ENCODE data around the gene ICAM1.

ICAM1 gene

GRCh38 chr19:10328558-10329429, 57.9 kb downstream of the ICAM1 start:
- DNase-seq, result no peak

- no peak for DNase-seq
Measured at GRCh38 chr19:10329555-10329954, 58.6 kb downstream of the ICAM1 start.

GRCh38 chr19:10332158-10332964, 61.4 kb downstream of the ICAM1 start:
- DNase-seq, result no peak

DNA sequence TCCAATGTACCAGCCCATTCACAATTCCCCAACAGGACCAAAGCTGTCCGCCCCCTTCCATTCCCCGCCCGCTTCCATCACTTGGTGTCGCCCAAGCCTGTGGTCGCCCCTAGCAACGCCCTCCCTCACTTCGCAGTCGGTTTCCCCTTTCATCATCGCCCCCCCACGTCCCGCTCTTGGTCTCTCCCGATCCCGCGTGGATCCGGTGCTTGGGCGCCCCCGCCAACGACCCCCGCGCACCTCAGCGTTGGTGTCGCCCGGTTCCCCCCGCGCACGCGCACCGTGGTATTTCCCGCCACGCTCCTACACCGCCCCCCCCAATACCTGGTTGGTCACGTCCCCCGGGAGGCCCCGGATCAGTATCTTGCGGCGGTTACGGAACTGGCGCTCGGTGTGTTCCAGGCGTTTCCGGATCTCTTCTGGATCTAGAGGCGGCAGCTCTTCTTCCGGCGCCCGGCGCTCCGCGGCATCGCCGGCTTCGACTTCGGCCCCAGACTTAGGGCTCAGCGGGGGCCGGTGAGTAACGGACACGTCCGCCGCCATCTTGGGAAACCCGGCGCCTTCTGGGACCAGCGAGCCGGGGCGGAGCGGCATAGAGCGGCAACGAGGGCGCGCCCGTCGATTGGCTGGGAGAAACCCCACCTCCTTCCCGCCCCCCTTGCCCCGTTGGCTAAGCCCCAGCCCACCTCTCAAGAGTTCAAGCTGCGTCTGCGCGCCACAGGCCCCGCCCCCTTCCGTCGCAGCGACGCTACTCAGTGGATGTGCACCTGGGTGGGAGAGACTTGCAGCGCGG, 62.2 kb downstream of the ICAM1 start, which contains the start of gene RAVER1:
Gene RAVER1 (minus strand): TSS at position 565 of the 793 bp plus-strand sequence. CDS start 22 bp downstream, at position 543.
- DNase-seq, result peak; percentile 97

- no peak for DNase-seq
Measured at GRCh38 chr19:10333758-10334587, 63.1 kb downstream of the ICAM1 start.

- DNase-seq, result peak; percentile 70
Measured at GRCh38 chr19:10334588-10335351, 63.9 kb downstream of the ICAM1 start.

GRCh38 chr19:10335352-10335985, 64.5 kb downstream of the ICAM1 start:
- no peak for DNase-seq

Measured in NCI-H2171 (cell line).